ENCODE results near the gene CHGA.

Gene CHGA

GRCh38 chr14:92938890-92939671 lies 16.1 kb downstream of the CHGA start:
- Histone ChIP-seq H3K4ac (ENCODE audit: low read depth, low read length) (no peak overlapping the region), H4K8ac (ENCODE audit: low read depth, low read length) (no peak overlapping the region), H2BK5ac (ENCODE audit: low read length) (no peak overlapping the region), H3K79me1 (ENCODE audit: low read length) (no peaks in the 10 kb centered on the region), H4K5ac (ENCODE audit: low read length) (no peak overlapping the region), H3K36me3 (ENCODE audit: control insufficient read depth, insufficient read depth, low read length) (no peaks in the 10 kb centered on the region), H3K23ac (ENCODE audit: low read length) (no peak overlapping the region), H3K18ac (ENCODE audit: low read length) (no peak overlapping the region), H2BK15ac (replicated peaks; ENCODE audit: low read depth) (no peak overlapping the region), H3K56ac (ENCODE audit: low read length) (no peak overlapping the region), H3K4me3 (ENCODE audit: low read length) (no peak overlapping the region), H3K79me2 (ENCODE audit: control insufficient read depth, insufficient read depth, low read length) (no peaks in the 10 kb centered on the region), H3K27me3 (ENCODE audit: insufficient read depth, low read length, poor library complexity) (no peaks in the 10 kb centered on the region), H2BK120ac (ENCODE audit: low read depth, low read length) (no peak overlapping the region), H3K9ac (ENCODE audit: low read length) (no peak overlapping the region), H3K4me2 (ENCODE audit: low read length) (no peak overlapping the region), H3K4me1 (ENCODE audit: control insufficient read depth, low read depth, low read length) (no peaks in the 10 kb centered on the region), H3K27ac (ENCODE audit: low read depth, low read length) (no peak overlapping the region), H2AK5ac (ENCODE audit: low read length) (no peak overlapping the region)
- WGBS (ENCODE audit: extremely low coverage, insufficient coverage, low lambda C conversion rate) = no CpG with 5 or more reads among the region's 27 CpGs
- DNase-seq = no peak

- Histone ChIP-seq H3K27me3 (ENCODE audit: insufficient read depth, low read length, poor library complexity) (no peaks in the 10 kb centered on the region), H4K5ac (ENCODE audit: low read length) (no peak overlapping the region), H3K9ac (ENCODE audit: low read length) (no peak overlapping the region), H2BK120ac (ENCODE audit: low read depth, low read length) (no peak overlapping the region), H3K4ac (ENCODE audit: low read depth, low read length) (no peak overlapping the region), H2AK5ac (ENCODE audit: low read length) (no peak overlapping the region), H3K79me1 (ENCODE audit: low read length) (no peaks in the 10 kb centered on the region), H3K18ac (ENCODE audit: low read length) (no peak overlapping the region), H3K27ac (ENCODE audit: low read depth, low read length) (no peak overlapping the region), H3K36me3 (ENCODE audit: control insufficient read depth, insufficient read depth, low read length) (no peaks in the 10 kb centered on the region), H3K4me1 (ENCODE audit: control insufficient read depth, low read depth, low read length) (no peaks in the 10 kb centered on the region), H3K23ac (ENCODE audit: low read length) (no peak overlapping the region), H2BK15ac (replicated peaks; ENCODE audit: low read depth) (no peak overlapping the region), H4K8ac (ENCODE audit: low read depth, low read length) (no peak overlapping the region), H3K56ac (ENCODE audit: low read length) (no peak overlapping the region), H3K4me2 (ENCODE audit: low read length) (no peak overlapping the region), H2BK5ac (ENCODE audit: low read length) (no peak overlapping the region), H3K4me3 (ENCODE audit: low read length) (no peak overlapping the region), H3K79me2 (ENCODE audit: control insufficient read depth, insufficient read depth, low read length) (no peaks in the 10 kb centered on the region)
- DNase-seq = no peak
- no CpG with 5 or more reads among the region's 12 CpGs for WGBS (ENCODE audit: extremely low coverage, insufficient coverage, low lambda C conversion rate)
These were observed 16.7 kb downstream of the CHGA start for GRCh38 chr14:92939699-92940098.

GRCh38 chr14:92940543-92940942 lies 17.6 kb downstream of the CHGA start:
- Histone ChIP-seq H3K4me1 (ENCODE audit: control insufficient read depth, low read depth, low read length) (no peaks in the 10 kb centered on the region), H2BK120ac (ENCODE audit: low read depth, low read length) (no peak overlapping the region), H3K27me3 (ENCODE audit: insufficient read depth, low read length, poor library complexity) (no peaks in the 10 kb centered on the region), H3K23ac (ENCODE audit: low read length) (no peak overlapping the region), H3K79me1 (ENCODE audit: low read length) (no peaks in the 10 kb centered on the region), H3K9ac (ENCODE audit: low read length) (no peak overlapping the region), H4K5ac (ENCODE audit: low read length) (no peak overlapping the region), H3K4me3 (ENCODE audit: low read length) (no peak overlapping the region), H2BK15ac (replicated peaks; ENCODE audit: low read depth) (no peak overlapping the region), H3K79me2 (ENCODE audit: control insufficient read depth, insufficient read depth, low read length) (no peaks in the 10 kb centered on the region), H3K4me2 (ENCODE audit: low read length) (no peak overlapping the region), H3K18ac (ENCODE audit: low read length) (no peak overlapping the region), H3K56ac (ENCODE audit: low read length) (no peak overlapping the region), H3K36me3 (ENCODE audit: control insufficient read depth, insufficient read depth, low read length) (no peaks in the 10 kb centered on the region), H3K4ac (ENCODE audit: low read depth, low read length) (no peak overlapping the region), H2AK5ac (ENCODE audit: low read length) (no peak overlapping the region), H4K8ac (ENCODE audit: low read depth, low read length) (no peak overlapping the region), H2BK5ac (ENCODE audit: low read length) (no peak overlapping the region), H3K27ac (ENCODE audit: low read depth, low read length) (no peak overlapping the region)
- no CpG with 5 or more reads among the region's 11 CpGs for WGBS (ENCODE audit: extremely low coverage, insufficient coverage, low lambda C conversion rate)
- DNase-seq = no peak

- H3K4me3 ChIP-seq (ENCODE audit: low read length) = no peak overlapping the region
- no peaks in the 10 kb centered on the region for H3K27me3 ChIP-seq (ENCODE audit: insufficient read depth, low read length, poor library complexity)
- H2BK15ac ChIP-seq (replicated peaks; ENCODE audit: low read depth) = no peak overlapping the region
- H3K79me1 ChIP-seq (ENCODE audit: low read length) = no peaks in the 10 kb centered on the region
- no peaks in the 10 kb centered on the region for H3K4me1 ChIP-seq (ENCODE audit: control insufficient read depth, low read depth, low read length)
- no peaks in the 10 kb centered on the region for H3K79me2 ChIP-seq (ENCODE audit: control insufficient read depth, insufficient read depth, low read length)
- H3K4me2 ChIP-seq (ENCODE audit: low read length) = no peak overlapping the region
- no peaks in the 10 kb centered on the region for H3K36me3 ChIP-seq (ENCODE audit: control insufficient read depth, insufficient read depth, low read length)
- H2BK5ac ChIP-seq (ENCODE audit: low read length) = no peak overlapping the region
- H4K8ac ChIP-seq (ENCODE audit: low read depth, low read length) = no peak overlapping the region
- H3K4ac ChIP-seq (ENCODE audit: low read depth, low read length) = no peak overlapping the region
- DNase-seq = no peak
- no peak overlapping the region for H3K9ac ChIP-seq (ENCODE audit: low read length)
- no peak overlapping the region for H4K5ac ChIP-seq (ENCODE audit: low read length)
- no peak overlapping the region for H3K23ac ChIP-seq (ENCODE audit: low read length)
- no peak overlapping the region for H3K56ac ChIP-seq (ENCODE audit: low read length)
- H3K27ac ChIP-seq (ENCODE audit: low read depth, low read length) = no peak overlapping the region
- no peak overlapping the region for H3K18ac ChIP-seq (ENCODE audit: low read length)
- WGBS (ENCODE audit: extremely low coverage, insufficient coverage, low lambda C conversion rate) = no CpG with 5 or more reads among the region's 30 CpGs
- H2AK5ac ChIP-seq (ENCODE audit: low read length) = no peak overlapping the region
- no peak overlapping the region for H2BK120ac ChIP-seq (ENCODE audit: low read depth, low read length)
These were observed 18.6 kb downstream of the CHGA start for GRCh38 chr14:92941531-92941930.

GRCh38 chr14:92942136-92942535 lies 19.2 kb downstream of the CHGA start:
- Histone ChIP-seq H2BK15ac (replicated peaks; ENCODE audit: low read depth) (no peak overlapping the region), H4K5ac (ENCODE audit: low read length) (no peak overlapping the region), H3K4me2 (ENCODE audit: low read length) (no peak overlapping the region), H3K4ac (ENCODE audit: low read depth, low read length) (no peak overlapping the region), H3K27me3 (ENCODE audit: insufficient read depth, low read length, poor library complexity) (no peaks in the 10 kb centered on the region), H3K56ac (ENCODE audit: low read length) (no peak overlapping the region), H3K18ac (ENCODE audit: low read length) (no peak overlapping the region), H3K4me1 (ENCODE audit: control insufficient read depth, low read depth, low read length) (no peaks in the 10 kb centered on the region), H3K36me3 (ENCODE audit: control insufficient read depth, insufficient read depth, low read length) (no peaks in the 10 kb centered on the region), H3K27ac (ENCODE audit: low read depth, low read length) (no peak overlapping the region), H2BK120ac (ENCODE audit: low read depth, low read length) (no peak overlapping the region), H2AK5ac (ENCODE audit: low read length) (no peak overlapping the region), H3K79me2 (ENCODE audit: control insufficient read depth, insufficient read depth, low read length) (no peaks in the 10 kb centered on the region), H3K9ac (ENCODE audit: low read length) (no peak overlapping the region), H2BK5ac (ENCODE audit: low read length) (no peak overlapping the region), H3K79me1 (ENCODE audit: low read length) (no peaks in the 10 kb centered on the region), H3K4me3 (ENCODE audit: low read length) (no peak overlapping the region), H4K8ac (ENCODE audit: low read depth, low read length) (no peak overlapping the region), H3K23ac (ENCODE audit: low read length) (no peak overlapping the region)
- WGBS (ENCODE audit: extremely low coverage, insufficient coverage, low lambda C conversion rate) = no CpG with 5 or more reads among the region's 5 CpGs
- no peak for DNase-seq

GRCh38 chr14:92942576-92942975 lies 19.6 kb downstream of the CHGA start:
- no peak overlapping the region for H2BK5ac ChIP-seq (ENCODE audit: low read length)
- no peak overlapping the region for H2BK15ac ChIP-seq (replicated peaks; ENCODE audit: low read depth)
- no peaks in the 10 kb centered on the region for H3K4me1 ChIP-seq (ENCODE audit: control insufficient read depth, low read depth, low read length)
- no peak overlapping the region for H4K8ac ChIP-seq (ENCODE audit: low read depth, low read length)
- H2AK5ac ChIP-seq (ENCODE audit: low read length) = no peak overlapping the region
- no peaks in the 10 kb centered on the region for H3K79me1 ChIP-seq (ENCODE audit: low read length)
- no peaks in the 10 kb centered on the region for H3K79me2 ChIP-seq (ENCODE audit: control insufficient read depth, insufficient read depth, low read length)
- H3K27ac ChIP-seq (ENCODE audit: low read depth, low read length) = no peak overlapping the region
- H3K4me2 ChIP-seq (ENCODE audit: low read length) = no peak overlapping the region
- no peak overlapping the region for H3K56ac ChIP-seq (ENCODE audit: low read length)
- H3K27me3 ChIP-seq (ENCODE audit: insufficient read depth, low read length, poor library complexity) = no peaks in the 10 kb centered on the region
- no peak for DNase-seq
- no peak overlapping the region for H2BK120ac ChIP-seq (ENCODE audit: low read depth, low read length)
- H3K23ac ChIP-seq (ENCODE audit: low read length) = no peak overlapping the region
- H3K18ac ChIP-seq (ENCODE audit: low read length) = no peak overlapping the region
- no peaks in the 10 kb centered on the region for H3K36me3 ChIP-seq (ENCODE audit: control insufficient read depth, insufficient read depth, low read length)
- no peak overlapping the region for H4K5ac ChIP-seq (ENCODE audit: low read length)
- H3K4ac ChIP-seq (ENCODE audit: low read depth, low read length) = no peak overlapping the region
- H3K9ac ChIP-seq (ENCODE audit: low read length) = no peak overlapping the region
- no CpG with 5 or more reads among the region's 8 CpGs for WGBS (ENCODE audit: extremely low coverage, insufficient coverage, low lambda C conversion rate)
- no peak overlapping the region for H3K4me3 ChIP-seq (ENCODE audit: low read length)

Data from mesendoderm (in vitro differentiated cells).